Liver (tissue), 9 donors: ENCODE data around the gene DAGLA. TPM values are rescaled to one million over a fixed set of nuclear protein-coding genes. Genes with fewer than 3 reads are reported as not detected.

Source experiments
- DNase-seq: peaks from one replicate; pipeline ENCODE4 v3.0.0-alpha.2; 2017; ENCODE audit warnings: low spot score
- H3K27ac ChIP-seq, 2 donors: one replicate each; pipeline ENCODE4 v1.7.0; 2013; ENCODE audit warnings: inconsistent platforms in 2 of 2, low read length in 2 of 2, control low read depth in 1 of 2, low read depth in 1 of 2, mild to moderate bottlenecking in 1 of 2
- H3K27me3 ChIP-seq, 4 donors: one replicate each; pipeline versions ENCODE4 v1.6.1 to v1.7.0; 2013; ENCODE audit warnings: low read length in 3 of 4, inconsistent platforms in 1 of 4, mild to moderate bottlenecking in 1 of 4, moderate library complexity in 1 of 4; ENCODE audit not compliant: control insufficient read depth in 4 of 4, insufficient read depth in 4 of 4
- H3K36me3 ChIP-seq, 4 donors: one replicate each; pipeline versions ENCODE4 v1.6.1 to v1.7.0; 2013; ENCODE audit warnings: low read length in 3 of 4, mild to moderate bottlenecking in 3 of 4, low read depth in 1 of 4, moderate library complexity in 1 of 4; ENCODE audit not compliant: control insufficient read depth in 4 of 4, insufficient read depth in 3 of 4
- H3K4me1 ChIP-seq, 4 donors: one replicate each; pipeline versions ENCODE4 v1.6.1 to v1.7.0; 2013; ENCODE audit warnings: low read length in 3 of 4, mild to moderate bottlenecking in 3 of 4, moderate library complexity in 1 of 4; ENCODE audit not compliant: control insufficient read depth in 4 of 4, insufficient read depth in 4 of 4
- H3K4me3 ChIP-seq, 3 donors: one replicate each; pipeline versions ENCODE4 v1.6.1 to v1.7.0; 2013; ENCODE audit warnings: low read length in 3 of 3, control low read depth in 1 of 3, low read depth in 1 of 3, mild to moderate bottlenecking in 1 of 3
- H3K9ac ChIP-seq, 2 donors: one replicate each; pipeline ENCODE4 v1.7.0; 2013; ENCODE audit warnings: low read length in 2 of 2, mild to moderate bottlenecking in 2 of 2, moderate library complexity in 2 of 2, control low read depth in 1 of 2, low read depth in 1 of 2
- H3K9me3 ChIP-seq, 4 donors: one replicate each; pipeline versions ENCODE4 v1.6.1 to v1.7.0; 2013; ENCODE audit warnings: low read length in 3 of 4; ENCODE audit not compliant: control insufficient read depth in 4 of 4
- CTCF ChIP-seq: fragments of 150-350 bp; IDR thresholded peaks from 2 replicates; pipeline ENCODE4 v1.5.1; 2017; ENCODE audit warnings: improper control_type of control experiment, low read depth, low read length; ENCODE audit not compliant: missing input control
- FOXA1 ChIP-seq: IDR thresholded peaks from 2 replicates; pipeline ENCODE4 v1.6.1; 2016; ENCODE audit warnings: antibody characterized with exemption
- FOXA2 ChIP-seq: IDR thresholded peaks from 2 replicates; pipeline ENCODE4 v1.6.1; 2016; ENCODE audit warnings: antibody characterized with exemption
- GABPA ChIP-seq, 2 donors: IDR thresholded peaks in 1 of 2; conservative IDR thresholded peaks in 1 of 2; 2 replicates each; pipeline ENCODE4 v1.6.1; 2016; ENCODE audit warnings: antibody characterized with exemption in 2 of 2, mild to moderate bottlenecking in 1 of 2, moderate library complexity in 1 of 2
- HNF4A ChIP-seq, 2 donors: conservative IDR thresholded peaks; 2 replicates each; pipeline ENCODE4 v1.6.1; 2016; ENCODE audit warnings: antibody characterized with exemption in 2 of 2, mild to moderate bottlenecking in 2 of 2
- JUND ChIP-seq, 2 donors: IDR thresholded peaks; 2 replicates each; pipeline ENCODE4 v1.6.1; 2016; ENCODE audit warnings: antibody characterized with exemption in 2 of 2
- RXRA ChIP-seq, 2 donors: IDR thresholded peaks; 2 replicates each; pipeline ENCODE4 v1.6.1; 2017 to 2018; ENCODE audit warnings: antibody characterized with exemption in 2 of 2, mild to moderate bottlenecking in 1 of 2
- SP1 ChIP-seq: IDR thresholded peaks from 2 replicates; pipeline ENCODE4 v1.6.1; 2018; ENCODE audit warnings: antibody characterized with exemption, mild to moderate bottlenecking
- TAF1 ChIP-seq: conservative IDR thresholded peaks from 2 replicates; pipeline ENCODE4 v1.6.1; 2016; ENCODE audit warnings: antibody characterized with exemption, mild to moderate bottlenecking
- YY1 ChIP-seq: IDR thresholded peaks from 2 replicates; pipeline ENCODE4 v1.6.1; 2016; ENCODE audit warnings: antibody characterized with exemption, mild to moderate bottlenecking
- WGBS: extraction: QIAGEN DNeasy Blood & Tissue Kit; methylation state at CpG from one replicate; pipeline ENCODE4 v1.1.7; 2013; 5-methylcytosine and 5-hydroxymethylcytosine counted together
- polyA plus RNA-seq, 2 donors: library from polyadenylated mRNA; stranded (reverse) in 1 of 2; unstranded in 1 of 2; fragments of 200-250 nt in 1 of 2; fragments of >200 nt in 1 of 2; fragmentation: Nextera tagmentation in 1 of 2; extraction: Ambion mirVana in 1 of 2; gene quantifications; one replicate each; pipeline versions ENCODE4 v1.2.1 to v1.2.3, GENCODE V29; 2013 to 2015
- total RNA-seq, 2 donors: library from RNA; depleted of rRNA; stranded (reverse); fragments of >200 nt; gene quantifications; one replicate each; pipeline ENCODE4 v1.2.3, GENCODE V29; 2014
- TF ChIP-seq, protein P1 (sequence below): IDR thresholded peaks from 2 replicates; pipeline ENCODE4 v1.6.1; 2016; ENCODE audit warnings: antibody characterized with exemption
- TF ChIP-seq, protein P2 (sequence below): IDR thresholded peaks from 2 replicates; pipeline ENCODE4 v1.6.1; 2016; ENCODE audit warnings: antibody characterized with exemption, mild to moderate bottlenecking
- TF ChIP-seq, protein P3 (sequence below): IDR thresholded peaks from 2 replicates; pipeline ENCODE4 v1.6.1; 2016; ENCODE audit warnings: antibody characterized with exemption
- donor health status: healthy.
- donor health status: healthy.
- donor health status: healthy.
- donor health status: healthy.
- donor health status: healthy.

Gene DAGLA
- total and polyA plus RNA-seq, 4 donors: 0.13 to 0.84 (median 0.60) TPM

GRCh38 chr11:61716478-61717285, 36.5 kb downstream of the DAGLA start:
- H3K27me3 ChIP-seq: no peaks in the 10 kb centered on the region
- WGBS: 69% methylated on average over 13 of the region's 13 CpGs
- no peak for TF ChIP-seq SP1
- no peak for TF ChIP-seq JUND (IDR thresholded peaks at IDR 0.05)
- DNase-seq: no peak
- no peaks in the 10 kb centered on the region for H3K36me3 ChIP-seq
- H3K9ac ChIP-seq: no peak overlapping the region
- no peaks in the 10 kb centered on the region for H3K9me3 ChIP-seq
- no peak overlapping the region for H3K4me3 ChIP-seq
- H3K4me1 ChIP-seq: no peaks in the 10 kb centered on the region
- H3K27ac ChIP-seq: no peak overlapping the region

GRCh38 chr11:61717286-61718033, 37.3 kb downstream of the DAGLA start:
- Histone ChIP-seq H3K36me3 (no peaks in the 10 kb centered on the region), H3K9me3 (no peaks in the 10 kb centered on the region), H3K4me1 (no peaks in the 10 kb centered on the region), H3K27me3 (no peaks in the 10 kb centered on the region), H3K9ac (no peak overlapping the region), H3K4me3 (no peak overlapping the region), H3K27ac (no peak overlapping the region)
- DNase-seq: no peak
- WGBS: 94% methylated on average over 19 of the region's 19 CpGs
- TF ChIP-seq HNF4A (conservative IDR thresholded peaks at IDR 0.05) (no peak), TAF1 (no peak), YY1 (no peak), RXRA (IDR thresholded peaks at IDR 0.05) (no peak), FOXA1 (no peak), FOXA2 (no peak), SP1 (no peak), GABPA (IDR thresholded peaks at IDR 0.05 in 1 of 2, conservative IDR thresholded peaks at IDR 0.05 in 1 of 2) (no peak), JUND (IDR thresholded peaks at IDR 0.05) (no peak), CTCF (no peak)
- TF ChIP-seq, protein P1, sequence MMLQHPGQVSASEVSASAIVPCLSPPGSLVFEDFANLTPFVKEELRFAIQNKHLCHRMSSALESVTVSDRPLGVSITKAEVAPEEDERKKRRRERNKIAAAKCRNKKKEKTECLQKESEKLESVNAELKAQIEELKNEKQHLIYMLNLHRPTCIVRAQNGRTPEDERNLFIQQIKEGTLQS: no peak
- TF ChIP-seq, protein P2, sequence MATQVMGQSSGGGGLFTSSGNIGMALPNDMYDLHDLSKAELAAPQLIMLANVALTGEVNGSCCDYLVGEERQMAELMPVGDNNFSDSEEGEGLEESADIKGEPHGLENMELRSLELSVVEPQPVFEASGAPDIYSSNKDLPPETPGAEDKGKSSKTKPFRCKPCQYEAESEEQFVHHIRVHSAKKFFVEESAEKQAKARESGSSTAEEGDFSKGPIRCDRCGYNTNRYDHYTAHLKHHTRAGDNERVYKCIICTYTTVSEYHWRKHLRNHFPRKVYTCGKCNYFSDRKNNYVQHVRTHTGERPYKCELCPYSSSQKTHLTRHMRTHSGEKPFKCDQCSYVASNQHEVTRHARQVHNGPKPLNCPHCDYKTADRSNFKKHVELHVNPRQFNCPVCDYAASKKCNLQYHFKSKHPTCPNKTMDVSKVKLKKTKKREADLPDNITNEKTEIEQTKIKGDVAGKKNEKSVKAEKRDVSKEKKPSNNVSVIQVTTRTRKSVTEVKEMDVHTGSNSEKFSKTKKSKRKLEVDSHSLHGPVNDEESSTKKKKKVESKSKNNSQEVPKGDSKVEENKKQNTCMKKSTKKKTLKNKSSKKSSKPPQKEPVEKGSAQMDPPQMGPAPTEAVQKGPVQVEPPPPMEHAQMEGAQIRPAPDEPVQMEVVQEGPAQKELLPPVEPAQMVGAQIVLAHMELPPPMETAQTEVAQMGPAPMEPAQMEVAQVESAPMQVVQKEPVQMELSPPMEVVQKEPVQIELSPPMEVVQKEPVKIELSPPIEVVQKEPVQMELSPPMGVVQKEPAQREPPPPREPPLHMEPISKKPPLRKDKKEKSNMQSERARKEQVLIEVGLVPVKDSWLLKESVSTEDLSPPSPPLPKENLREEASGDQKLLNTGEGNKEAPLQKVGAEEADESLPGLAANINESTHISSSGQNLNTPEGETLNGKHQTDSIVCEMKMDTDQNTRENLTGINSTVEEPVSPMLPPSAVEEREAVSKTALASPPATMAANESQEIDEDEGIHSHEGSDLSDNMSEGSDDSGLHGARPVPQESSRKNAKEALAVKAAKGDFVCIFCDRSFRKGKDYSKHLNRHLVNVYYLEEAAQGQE: no peak
- TF ChIP-seq, protein P3, sequence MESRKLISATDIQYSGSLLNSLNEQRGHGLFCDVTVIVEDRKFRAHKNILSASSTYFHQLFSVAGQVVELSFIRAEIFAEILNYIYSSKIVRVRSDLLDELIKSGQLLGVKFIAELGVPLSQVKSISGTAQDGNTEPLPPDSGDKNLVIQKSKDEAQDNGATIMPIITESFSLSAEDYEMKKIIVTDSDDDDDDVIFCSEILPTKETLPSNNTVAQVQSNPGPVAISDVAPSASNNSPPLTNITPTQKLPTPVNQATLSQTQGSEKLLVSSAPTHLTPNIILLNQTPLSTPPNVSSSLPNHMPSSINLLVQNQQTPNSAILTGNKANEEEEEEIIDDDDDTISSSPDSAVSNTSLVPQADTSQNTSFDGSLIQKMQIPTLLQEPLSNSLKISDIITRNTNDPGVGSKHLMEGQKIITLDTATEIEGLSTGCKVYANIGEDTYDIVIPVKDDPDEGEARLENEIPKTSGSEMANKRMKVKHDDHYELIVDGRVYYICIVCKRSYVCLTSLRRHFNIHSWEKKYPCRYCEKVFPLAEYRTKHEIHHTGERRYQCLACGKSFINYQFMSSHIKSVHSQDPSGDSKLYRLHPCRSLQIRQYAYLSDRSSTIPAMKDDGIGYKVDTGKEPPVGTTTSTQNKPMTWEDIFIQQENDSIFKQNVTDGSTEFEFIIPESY: no peak
